A673 (cell line): ENCODE results near the gene NT5DC2.

ENCODE experiments used
- CTCF ChIP-seq: fragments of 300-800, 200-600 bp; sonication (generic); conservative IDR thresholded peaks from 2 replicates; pipeline ENCODE4 v1.5.1; 2017; ENCODE audit warnings: low read depth, mild to moderate bottlenecking, antibody characterized with exemption, low read length, moderate library complexity, mixed read lengths
- EZH2 ChIP-seq: fragments of 200-600 bp; sonication (generic); IDR thresholded peaks from 2 replicates; pipeline ENCODE4 v1.6.1; 2017; ENCODE audit warnings: borderline replicate concordance, low read depth, mild to moderate bottlenecking, mixed read lengths, antibody characterized with exemption, low read length; ENCODE audit not compliant: poor library complexity, severe bottlenecking

- TF ChIP-seq CTCF (no peak), EZH2 (no peak)
These were observed 23.6 kb upstream of the NT5DC2 start for GRCh38 chr3:52557011-52557960.
